Astrocyte of the cerebellum (primary cell): ENCODE measurements around the gene OR52A1.
"Not testable (repeated sequence)": the region's sequence is repeated elsewhere in the genome, so short reads cannot be mapped to it uniquely, and the experiment has no call there.

Experiments
- DNase-seq: peaks from one replicate; pipeline ENCODE4 v3.0.0-alpha.2; 2011; ENCODE audit warnings: low read depth
- H3K4me3 ChIP-seq: 2 replicates; pipeline ENCODE4 v1.5.1; 2011; ENCODE audit warnings: mild to moderate bottlenecking, low read depth, low read length, moderate library complexity
- CTCF ChIP-seq: IDR thresholded peaks from 2 replicates; pipeline ENCODE4 v1.5.1; 2012; ENCODE audit warnings: low read length, low read depth, moderate library complexity, mild to moderate bottlenecking; ENCODE audit errors: missing control alignments
- in situ Hi-C: cut with HindIII; loops from 2 replicates; pipeline ENCODE4 v1.10.0; 2017; ENCODE audit warnings: low sequenced_read_pairs

Gene OR52A1

GRCh38 chr11:5159806-5160205 lies 5.2 kb upstream of the OR52A1 start:
- no peak for DNase-seq
- no peak for TF ChIP-seq CTCF
- H3K4me3 ChIP-seq = no peak overlapping the region
- in situ Hi-C loops = no loop called here

GRCh38 chr11:5153574-5154431 lies 754 bp downstream of the OR52A1 start:
- no peak for DNase-seq
- H3K4me3 ChIP-seq = no peak overlapping the region
- in situ Hi-C loops = no loop called here
- TF ChIP-seq CTCF = no peak

GRCh38 chr11:5151713-5152153 lies 2.8 kb downstream of the OR52A1 start:
- no peak for TF ChIP-seq CTCF
- in situ Hi-C loops = no loop called here
- DNase-seq = no peak
- no peak overlapping the region for H3K4me3 ChIP-seq

GRCh38 chr11:5144206-5144605 lies 10.4 kb downstream of the OR52A1 start:
- DNase-seq, H3K4me3 ChIP-seq, in situ Hi-C loops: not testable (repeated sequence)

- no peak within 1 kb of the TSS for H3K4me3 ChIP-seq
- no peak for DNase-seq
- in situ Hi-C loops = no loop called here
- TF ChIP-seq CTCF = no peak
These were observed 16.6 kb downstream of the OR52A1 start, which contains the start of gene OR52A5 for GRCh38 chr11:5137996-5138395. Gene OR52A5 (minus strand): TSS chr11:5138356. CDS start chr11:5132642, 5,714 bp downstream.

- DNase-seq = no peak
- no peak overlapping the region for H3K4me3 ChIP-seq
- no peak for TF ChIP-seq CTCF
- in situ Hi-C loops = no loop called here
These were observed 17.5 kb downstream of the OR52A1 start for GRCh38 chr11:5137014-5137413.

GRCh38 chr11:5136261-5136660 lies 18.3 kb downstream of the OR52A1 start:
- TF ChIP-seq CTCF = no peak
- no peak for DNase-seq
- H3K4me3 ChIP-seq = no peak overlapping the region
- in situ Hi-C loops = no loop called here
